ENCODE data around the gene AP1G2.

DNA sequence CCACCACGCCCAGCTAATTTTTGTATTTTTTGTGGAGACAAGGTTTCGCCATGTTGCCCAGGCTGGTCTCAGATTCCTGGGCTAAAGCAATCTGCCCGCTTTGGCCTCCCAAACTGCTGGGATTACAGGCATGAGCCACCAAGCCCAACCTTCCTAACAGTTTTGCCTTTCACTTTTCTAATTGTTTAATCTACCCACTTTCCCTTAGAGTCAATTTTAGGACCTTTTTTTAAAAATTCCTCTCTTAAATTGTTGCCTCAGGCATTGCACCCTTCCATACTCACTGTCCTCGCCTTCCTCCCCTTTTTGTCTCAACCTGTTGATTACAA lies 27.5 kb downstream of the AP1G2 start:
- TF ChIP-seq, protein P1, sequence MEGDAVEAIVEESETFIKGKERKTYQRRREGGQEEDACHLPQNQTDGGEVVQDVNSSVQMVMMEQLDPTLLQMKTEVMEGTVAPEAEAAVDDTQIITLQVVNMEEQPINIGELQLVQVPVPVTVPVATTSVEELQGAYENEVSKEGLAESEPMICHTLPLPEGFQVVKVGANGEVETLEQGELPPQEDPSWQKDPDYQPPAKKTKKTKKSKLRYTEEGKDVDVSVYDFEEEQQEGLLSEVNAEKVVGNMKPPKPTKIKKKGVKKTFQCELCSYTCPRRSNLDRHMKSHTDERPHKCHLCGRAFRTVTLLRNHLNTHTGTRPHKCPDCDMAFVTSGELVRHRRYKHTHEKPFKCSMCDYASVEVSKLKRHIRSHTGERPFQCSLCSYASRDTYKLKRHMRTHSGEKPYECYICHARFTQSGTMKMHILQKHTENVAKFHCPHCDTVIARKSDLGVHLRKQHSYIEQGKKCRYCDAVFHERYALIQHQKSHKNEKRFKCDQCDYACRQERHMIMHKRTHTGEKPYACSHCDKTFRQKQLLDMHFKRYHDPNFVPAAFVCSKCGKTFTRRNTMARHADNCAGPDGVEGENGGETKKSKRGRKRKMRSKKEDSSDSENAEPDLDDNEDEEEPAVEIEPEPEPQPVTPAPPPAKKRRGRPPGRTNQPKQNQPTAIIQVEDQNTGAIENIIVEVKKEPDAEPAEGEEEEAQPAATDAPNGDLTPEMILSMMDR (IDR thresholded peaks at IDR 0.05): no peak
- no peak for TF ChIP-seq POLR2A (IDR thresholded peaks at IDR 0.05)

Data from uterus (tissue), 2 donors.